ENCODE results near the gene MUC4.

DNA sequence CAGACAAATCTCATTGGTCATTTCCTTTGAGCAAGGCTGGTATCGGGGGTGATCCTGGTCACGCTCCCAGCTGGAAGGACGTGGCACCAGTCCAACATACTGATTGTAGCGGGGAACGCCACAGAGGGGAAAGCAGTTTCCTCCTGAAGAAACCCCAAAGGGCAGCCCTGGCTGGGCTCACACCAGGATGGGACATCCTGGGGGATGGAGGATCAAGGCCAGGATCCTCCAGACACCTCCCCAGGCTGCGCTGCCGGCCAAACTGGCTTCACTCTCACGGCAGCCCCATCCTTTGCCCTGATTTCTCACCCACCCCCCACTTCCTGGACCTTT, 54.3 kb downstream of the MUC4 start:
- TF ChIP-seq, protein P1, sequence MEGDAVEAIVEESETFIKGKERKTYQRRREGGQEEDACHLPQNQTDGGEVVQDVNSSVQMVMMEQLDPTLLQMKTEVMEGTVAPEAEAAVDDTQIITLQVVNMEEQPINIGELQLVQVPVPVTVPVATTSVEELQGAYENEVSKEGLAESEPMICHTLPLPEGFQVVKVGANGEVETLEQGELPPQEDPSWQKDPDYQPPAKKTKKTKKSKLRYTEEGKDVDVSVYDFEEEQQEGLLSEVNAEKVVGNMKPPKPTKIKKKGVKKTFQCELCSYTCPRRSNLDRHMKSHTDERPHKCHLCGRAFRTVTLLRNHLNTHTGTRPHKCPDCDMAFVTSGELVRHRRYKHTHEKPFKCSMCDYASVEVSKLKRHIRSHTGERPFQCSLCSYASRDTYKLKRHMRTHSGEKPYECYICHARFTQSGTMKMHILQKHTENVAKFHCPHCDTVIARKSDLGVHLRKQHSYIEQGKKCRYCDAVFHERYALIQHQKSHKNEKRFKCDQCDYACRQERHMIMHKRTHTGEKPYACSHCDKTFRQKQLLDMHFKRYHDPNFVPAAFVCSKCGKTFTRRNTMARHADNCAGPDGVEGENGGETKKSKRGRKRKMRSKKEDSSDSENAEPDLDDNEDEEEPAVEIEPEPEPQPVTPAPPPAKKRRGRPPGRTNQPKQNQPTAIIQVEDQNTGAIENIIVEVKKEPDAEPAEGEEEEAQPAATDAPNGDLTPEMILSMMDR (conservative IDR thresholded peaks at IDR 0.05; ENCODE audit: low read depth, low read length), result no peak
- TF ChIP-seq EZH2phosphoT487 (IDR thresholded peaks at IDR 0.05; ENCODE audit: borderline replicate concordance, low read length), result no peak
- no peak for TF ChIP-seq EZH2 (IDR thresholded peaks at IDR 0.05; ENCODE audit: low read length, unreplicated experiment)
